ENCODE data around the gene MTCP1.

Gene MTCP1

DNA sequence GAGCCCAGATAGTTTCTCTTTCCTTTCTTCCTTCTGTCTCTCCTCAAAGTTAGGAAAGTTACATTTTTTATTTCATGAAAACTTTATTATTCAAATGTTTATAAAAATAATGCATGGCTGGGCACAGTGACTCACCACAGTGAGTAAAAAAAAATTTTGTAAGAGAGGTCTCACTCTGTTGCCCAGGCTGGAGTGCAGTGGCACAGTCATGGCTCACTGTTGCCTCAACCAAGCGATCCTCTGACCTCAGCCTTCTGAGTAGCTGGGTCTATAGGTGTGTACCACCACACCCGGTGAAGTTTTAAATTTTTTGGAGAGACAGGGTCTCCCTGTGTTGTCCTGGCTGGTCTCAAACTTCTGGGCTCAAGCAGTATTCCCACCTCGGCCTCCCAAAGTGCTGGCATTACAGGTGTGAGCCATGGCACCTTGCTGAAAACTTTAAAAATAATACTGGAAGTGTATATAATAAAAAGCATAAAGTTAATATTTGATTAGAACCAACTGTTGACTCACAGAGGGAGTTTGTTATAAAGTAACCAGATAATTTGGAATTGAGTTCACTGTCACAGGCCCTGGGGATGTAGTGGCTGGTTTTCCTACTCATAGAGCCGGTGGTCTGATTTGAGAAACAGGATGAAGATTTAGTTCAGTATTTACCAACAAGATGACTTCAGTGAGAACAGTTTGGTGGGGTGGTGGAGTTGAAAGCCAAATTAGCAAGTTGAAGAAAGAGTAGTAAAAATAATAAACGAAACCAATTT is 18.0 kb downstream of the MTCP1 start:
- no peak for DNase-seq

DNA sequence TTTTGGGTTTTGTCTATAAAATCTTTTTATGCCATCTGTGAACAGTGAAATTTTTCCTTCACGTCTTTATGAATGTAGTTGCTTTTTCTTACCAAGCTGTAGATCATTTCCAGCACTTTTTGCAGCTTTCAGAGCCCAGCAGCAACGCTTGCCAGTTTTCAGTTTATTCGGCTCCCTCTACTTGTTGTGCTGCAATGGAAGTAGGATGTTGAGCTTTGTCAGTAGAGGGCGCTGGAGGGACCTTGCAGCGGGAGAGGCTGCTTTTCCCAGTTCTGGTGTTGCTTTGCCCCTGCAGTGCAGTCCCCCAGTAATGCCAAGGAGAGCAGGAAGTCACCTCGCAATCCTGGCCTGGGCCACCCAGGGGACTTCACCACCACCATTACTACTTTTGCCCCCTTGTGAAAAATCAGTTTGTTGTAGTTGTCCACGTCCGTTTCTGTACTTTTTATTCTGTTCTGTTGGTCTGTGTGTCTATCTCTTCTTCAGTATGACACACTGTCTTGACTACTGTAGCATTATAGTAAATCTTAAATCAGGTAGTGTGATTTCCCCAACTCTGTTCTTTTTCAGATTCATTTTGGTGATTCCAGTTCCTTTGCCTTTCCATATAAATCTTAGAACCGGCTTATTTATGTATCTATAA is 21.8 kb downstream of the MTCP1 start:
- DNase-seq, result peak; percentile 33

- no peak for DNase-seq
Observed at GRCh38 chrX:155046811-155047528, 24.0 kb downstream of the MTCP1 start.

DNA sequence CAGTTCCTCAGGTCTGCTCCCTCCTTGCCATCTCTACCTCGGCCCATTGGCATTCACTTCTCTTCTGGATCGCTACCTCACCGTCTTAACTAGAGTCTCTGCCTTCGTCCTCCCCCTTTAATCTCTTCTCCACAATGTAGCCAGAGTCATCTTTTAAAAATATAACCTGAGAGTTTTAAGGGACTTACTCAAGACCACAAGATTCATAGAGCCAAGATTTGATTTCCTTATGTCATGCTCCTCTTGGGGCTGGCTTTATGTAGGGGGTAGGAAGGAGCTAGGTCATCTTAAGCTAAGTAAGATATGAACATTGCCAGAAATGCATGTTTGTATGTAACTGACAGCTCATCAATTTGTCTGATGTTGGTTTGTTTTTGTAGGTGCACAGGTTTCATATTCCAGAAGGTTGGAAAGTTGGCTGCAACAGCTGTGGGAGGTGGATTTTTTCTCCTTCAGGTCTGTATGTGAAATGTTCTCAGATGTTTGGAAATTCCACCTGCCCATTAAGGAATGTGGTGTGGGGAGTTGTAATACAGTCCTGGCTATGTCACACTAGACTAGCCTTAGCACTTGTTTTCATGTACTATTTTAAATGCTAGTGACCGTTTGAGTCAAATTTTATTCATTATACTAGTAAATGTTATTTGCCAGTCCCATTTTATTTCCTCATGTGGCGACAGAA is 24.7 kb downstream of the MTCP1 start:
- DNase-seq, result no peak

- no peak for DNase-seq
Observed at GRCh38 chrX:155035688-155036087, 35.2 kb downstream of the MTCP1 start.

DNA sequence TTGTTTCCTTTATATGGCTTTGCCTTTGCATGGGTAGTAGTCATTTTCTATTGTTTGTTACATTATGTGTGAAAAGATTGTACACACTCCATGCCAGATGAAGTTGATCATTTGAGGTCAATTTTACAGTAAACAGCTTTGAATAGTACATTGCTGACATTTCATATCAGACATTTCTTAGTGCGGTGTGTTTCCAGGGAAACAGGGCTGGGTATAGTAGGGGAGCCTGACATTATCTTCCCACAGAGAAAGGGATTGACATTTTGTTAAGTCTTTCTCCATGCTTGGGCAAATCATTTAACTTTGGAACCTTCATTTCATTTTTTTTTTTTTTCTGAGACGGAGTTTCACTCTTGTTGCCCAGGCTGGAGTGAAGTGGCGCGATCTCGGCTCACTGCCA is 39.3 kb downstream of the MTCP1 start:
- DNase-seq, result no peak

DNA sequence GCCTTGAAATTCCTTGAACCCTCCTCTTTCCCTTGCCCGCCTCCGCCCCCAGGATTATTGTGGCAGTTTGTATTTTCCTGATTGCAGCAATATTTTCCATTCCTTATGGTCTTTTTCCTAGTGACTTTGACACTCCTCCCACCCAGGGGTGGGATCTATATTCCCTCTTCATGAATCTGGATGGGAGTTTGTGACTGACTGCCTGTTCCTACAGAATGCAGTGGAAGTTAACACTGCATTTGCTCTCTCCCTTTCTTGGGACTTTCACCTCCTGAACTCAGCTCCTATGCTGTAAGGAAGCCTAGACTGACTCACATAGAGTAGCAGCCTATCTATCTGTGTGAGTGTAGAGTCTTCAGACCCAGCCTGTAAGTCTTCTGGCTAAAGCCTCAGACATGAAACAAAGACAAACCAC is 42.1 kb downstream of the MTCP1 start:
- DNase-seq, result peak; percentile 12

GRCh38 chrX:155028129-155028528 is 42.8 kb downstream of the MTCP1 start:
- DNase-seq, result no peak

DNA sequence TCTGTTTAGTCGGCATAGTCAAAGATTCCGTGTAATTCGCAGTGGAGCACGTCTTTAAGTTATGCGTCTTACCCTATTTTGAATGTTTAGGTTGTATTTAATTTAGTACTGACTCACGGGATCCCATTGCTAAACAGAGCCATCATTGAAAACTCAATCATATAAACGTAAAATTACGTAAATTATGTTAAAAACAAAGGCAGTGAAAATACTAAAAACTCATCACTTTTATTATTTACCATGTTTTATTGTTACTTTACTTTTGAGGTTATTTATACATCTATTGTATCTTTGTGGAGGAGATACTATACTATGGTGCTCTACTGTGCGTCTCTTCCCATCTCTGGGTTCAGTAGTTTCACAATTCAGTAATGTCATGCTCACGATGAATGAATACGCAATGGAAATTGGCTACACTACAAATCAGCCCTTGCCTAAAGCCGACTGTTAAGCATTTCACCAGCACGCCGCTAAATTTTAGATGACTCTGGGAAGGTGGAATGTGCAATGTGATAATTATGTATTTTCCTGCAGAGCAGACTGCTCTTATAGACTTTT is 43.3 kb downstream of the MTCP1 start:
- DNase-seq, result peak; percentile 67

GRCh38 chrX:155026727-155027508 is 44.0 kb downstream of the MTCP1 start, which contains the start of gene FUNDC2:
FUNDC2 (plus strand) TSS chrX:155026844; CDS start chrX:155026939, 95 bp downstream.
- DNase-seq, result peak; percentile 91

DNA sequence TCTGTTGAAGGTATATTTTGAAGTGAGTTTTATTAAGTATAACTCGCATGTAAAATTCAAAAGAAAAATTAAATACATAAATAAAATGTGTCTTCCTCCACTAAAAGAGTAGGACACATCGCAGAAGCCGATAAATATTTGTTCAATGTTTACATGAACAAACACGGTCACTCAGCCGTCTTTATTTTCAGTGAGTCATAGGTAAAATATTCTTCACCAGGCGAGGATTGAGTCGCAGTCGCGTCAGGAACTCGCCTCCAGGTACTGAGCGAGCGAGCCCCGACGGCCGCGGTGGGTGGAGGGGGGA is 44.6 kb downstream of the MTCP1 start:
- no peak for DNase-seq

- DNase-seq, result no peak
Observed at GRCh38 chrX:155023907-155024833, 46.8 kb downstream of the MTCP1 start.

DNA sequence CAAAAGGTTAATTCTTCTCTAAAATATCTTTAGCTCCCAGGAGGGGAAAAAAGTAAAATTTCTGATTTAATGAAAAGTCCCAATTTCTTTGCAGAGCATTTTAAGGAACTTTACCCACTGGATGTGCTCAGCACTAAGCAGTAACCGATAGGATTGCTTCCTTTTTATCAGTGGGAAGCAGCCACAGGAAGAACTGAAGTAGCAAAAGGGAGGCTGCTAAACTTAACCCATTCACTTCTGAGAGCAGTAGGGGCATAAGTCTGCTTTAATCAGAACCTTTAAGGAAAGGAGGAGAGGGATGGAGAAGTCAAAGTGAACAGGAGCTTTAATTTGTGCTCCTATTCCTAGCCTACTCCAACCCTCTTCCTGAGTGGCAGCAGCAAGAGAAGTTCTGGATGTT is 48.4 kb downstream of the MTCP1 start, which contains the start of gene F8:
F8 (minus strand) TSS at position 139 of the 400 bp plus-strand sequence. CDS start 171 bp downstream, outside the sequence.
- no peak for DNase-seq

DNA sequence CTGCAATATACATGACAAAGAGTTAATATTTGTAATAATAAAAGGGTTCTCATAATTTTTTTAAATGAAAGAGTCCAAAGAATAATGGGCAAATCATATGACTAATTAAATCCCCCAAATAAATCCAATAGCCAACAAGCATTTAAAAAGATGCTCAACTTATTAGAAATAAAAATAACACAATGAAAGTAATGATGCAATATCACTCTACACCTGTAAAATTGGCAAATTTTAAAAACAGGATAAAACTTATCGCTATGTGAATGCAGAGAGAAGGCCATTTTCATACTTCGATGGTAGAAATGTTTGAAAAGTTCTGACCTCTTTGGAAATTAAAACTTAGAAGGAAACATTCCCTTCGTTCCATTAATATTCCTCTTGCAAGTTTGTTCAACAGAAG is 50.3 kb downstream of the MTCP1 start:
- DNase-seq, result no peak

Measured in fibroblast of skin of right quadriceps (primary cell).